Measurements from ENCODE around the gene DCHS2. TPM values are rescaled to one million over a fixed set of nuclear protein-coding genes. Genes with fewer than 3 reads are reported as not detected.

DCHS2 gene
- polyA plus RNA-seq, 3 donors = not detected

- Histone ChIP-seq H3K9me3 (replicated peaks in 1 of 2; ENCODE audit: control insufficient read depth in 1 of 2, insufficient read depth in 1 of 2, low read length in 2 of 2) (no peaks in the 10 kb centered on the region), H2AFZ (ENCODE audit: insufficient read depth, low read depth, low read length, poor library complexity, severe bottlenecking) (no peak overlapping the region), H3K9ac (ENCODE audit: insufficient read depth, low read length, poor library complexity, severe bottlenecking) (no peak overlapping the region), H3K4me3 (replicated peaks in 1 of 3; ENCODE audit: low read depth in 2 of 3, low read length in 3 of 3) (no peak overlapping the region), H3K27me3 (ENCODE audit: control insufficient read depth in 2 of 2, insufficient read depth in 2 of 2, low read length in 2 of 2) (no peaks in the 10 kb centered on the region), H3K4me1 (ENCODE audit: control insufficient read depth in 1 of 2, insufficient read depth in 2 of 2, low read length in 2 of 2) (no peaks in the 10 kb centered on the region), H3K27ac (ENCODE audit: low read depth in 1 of 2, low read length in 2 of 2) (no peak overlapping the region), H3K4me2 (replicated peaks; ENCODE audit: extremely low read depth, low read length, poor library complexity, severe bottlenecking) (no peak overlapping the region), H3K36me3 (replicated peaks in 1 of 2; ENCODE audit: control insufficient read depth in 1 of 2, insufficient read depth in 2 of 2, low read length in 2 of 2) (no peaks in the 10 kb centered on the region), H4K20me1 (ENCODE audit: insufficient read depth, low read length) (no peaks in the 10 kb centered on the region), H3K79me2 (ENCODE audit: insufficient read depth, low read length) (no peaks in the 10 kb centered on the region)
- no peak for TF ChIP-seq CTCF (IDR thresholded peaks at IDR 0.05)
- no peak overlapping the region for H3K4me3 Mint-ChIP-seq
- H3K4me1 Mint-ChIP-seq = no peaks in the 10 kb centered on the region
- H3K9me3 Mint-ChIP-seq = peaks cover 0 to 4% (median 0%) of the 10 kb centered on the region in 7 donors
- no peaks in the 10 kb centered on the region for H3K36me3 Mint-ChIP-seq
- H3K27me3 Mint-ChIP-seq (ENCODE audit: low read depth in 3 of 3) = peaks cover 0 to 7% (median 4%) of the 10 kb centered on the region in 3 donors
- no peak for DNase-seq
- H3K27ac Mint-ChIP-seq = no peak overlapping the region
- intact Hi-C loops (cut with micrococcal nuclease) = no loop called here
- WGBS (ENCODE audit: insufficient coverage) = no CpG with 5 or more reads among the region's 2 CpGs
These were observed 20.6 kb downstream of the DCHS2 start for GRCh38 chr4:154471032-154471431.

GRCh38 chr4:154467886-154468285 is 23.7 kb downstream of the DCHS2 start:
- peaks cover 0 to 5% (median 1%) of the 10 kb centered on the region in 3 donors for H3K27me3 Mint-ChIP-seq (ENCODE audit: low read depth in 3 of 3)
- no CpG with 5 or more reads among the region's 1 CpG for WGBS (ENCODE audit: insufficient coverage)
- intact Hi-C loops (cut with micrococcal nuclease) = no loop called here
- H3K4me2 ChIP-seq (replicated peaks; ENCODE audit: extremely low read depth, low read length, poor library complexity, severe bottlenecking) = no peak overlapping the region
- no peaks in the 10 kb centered on the region for H4K20me1 ChIP-seq (ENCODE audit: insufficient read depth, low read length)
- H2AFZ ChIP-seq (ENCODE audit: insufficient read depth, low read depth, low read length, poor library complexity, severe bottlenecking) = no peak overlapping the region
- H3K27me3 ChIP-seq (ENCODE audit: control insufficient read depth in 2 of 2, insufficient read depth in 2 of 2, low read length in 2 of 2) = no peaks in the 10 kb centered on the region
- no peaks in the 10 kb centered on the region for H3K36me3 Mint-ChIP-seq
- no peak for DNase-seq
- H3K36me3 ChIP-seq (replicated peaks in 1 of 2; ENCODE audit: control insufficient read depth in 1 of 2, insufficient read depth in 2 of 2, low read length in 2 of 2) = no peaks in the 10 kb centered on the region
- no peak for TF ChIP-seq CTCF (IDR thresholded peaks at IDR 0.05)
- H3K27ac ChIP-seq (ENCODE audit: low read depth in 1 of 2, low read length in 2 of 2) = no peak overlapping the region
- no peak overlapping the region for H3K9ac ChIP-seq (ENCODE audit: insufficient read depth, low read length, poor library complexity, severe bottlenecking)
- H3K4me3 ChIP-seq (replicated peaks in 1 of 3; ENCODE audit: low read depth in 2 of 3, low read length in 3 of 3) = no peak overlapping the region
- no peaks in the 10 kb centered on the region for H3K4me1 ChIP-seq (ENCODE audit: control insufficient read depth in 1 of 2, insufficient read depth in 2 of 2, low read length in 2 of 2)
- no peaks in the 10 kb centered on the region for H3K9me3 ChIP-seq (replicated peaks in 1 of 2; ENCODE audit: control insufficient read depth in 1 of 2, insufficient read depth in 1 of 2, low read length in 2 of 2)
- no peak overlapping the region for H3K27ac Mint-ChIP-seq
- peaks cover 0 to 4% (median 0%) of the 10 kb centered on the region in 7 donors for H3K9me3 Mint-ChIP-seq
- H3K4me1 Mint-ChIP-seq = no peaks in the 10 kb centered on the region
- H3K79me2 ChIP-seq (ENCODE audit: insufficient read depth, low read length) = no peaks in the 10 kb centered on the region
- no peak overlapping the region for H3K4me3 Mint-ChIP-seq

Measured in CD14-positive monocyte (primary cell).